HCT116 (cell line): ENCODE results near the gene LGALS12. TPM values are rescaled to one million over a fixed set of nuclear protein-coding genes. Genes with fewer than 3 reads are reported as not detected.

ENCODE experiments used
- ATAC-seq: fragments of 200-7000 bp; cut with Tn5 transposase; 2 replicates; pipeline ENCODE4 v1.9.1; 2020; ENCODE audit warnings: mild to moderate bottlenecking, moderate library complexity
- BruUV-seq: library from RNA; stranded (reverse); fragments of 400-500 nt; replicated peaks from 2 replicates; lab custom pipeline; 2021; lab: Mats Ljungman, UMichigan
- CTCF ChIA-PET: fragments of 300-600 bp; sonication (Branson Sonifier 250); formaldehyde crosslinking; loops from one replicate; lab custom pipeline; 2021; ENCODE audit warnings: antibody characterized with exemption; lab: Charles Lee
- POLR2A ChIA-PET: fragments of 300-600, 350-600 bp; sonication (Branson Sonifier 250); formaldehyde crosslinking; loops from one replicate; lab custom pipeline; 2021; ENCODE audit warnings: antibody characterized with exemption; lab: Charles Lee
- RAD21 ChIA-PET, 2 experiments: fragments of 300-600 bp; sonication (Branson Sonifier 250); formaldehyde crosslinking; loops; one replicate each; lab custom pipeline; 2023; ENCODE audit warnings: low total read pairs in 2 of 2; ENCODE audit not compliant: uncharacterized antibody in 2 of 2, unreplicated experiment in 2 of 2, low non-redundant PET in 1 of 2; lab: Charles Lee
- DNase-seq: peaks from one replicate; pipeline ENCODE4 v3.0.0-alpha.2; 2010; ENCODE audit warnings: low read depth, low spot score
- H2AFZ ChIP-seq: fragments of 200-600 bp; shearing (Covaris generic), sonication (generic); 2 replicates; pipeline ENCODE4 v1.6.1; 2017; ENCODE audit warnings: low read depth, mixed run types, mixed read lengths, antibody characterized with exemption, low read length; ENCODE audit not compliant: poor library complexity, severe bottlenecking
- H3K27ac ChIP-seq: 2 replicates; pipeline ENCODE4 v1.5.1; 2012; ENCODE audit warnings: low read depth, low read length
- H3K27me3 ChIP-seq: fragments of 200-600 bp; sonication (generic); 2 replicates; pipeline ENCODE4 v1.6.1; 2016; ENCODE audit warnings: mixed run types, low read length, mixed read lengths; ENCODE audit not compliant: insufficient read depth
- H3K36me3 ChIP-seq, 2 experiments: fragments of 200-500 bp in 1 of 2; fragments of 200-600 bp in 1 of 2; sonication (Bioruptor generic) in 1 of 2; sonication (generic) in 1 of 2; 2 replicates each; pipeline versions ENCODE4 v1.5.1 to v1.6.1; 2014 to 2016; ENCODE audit warnings: low read length in 2 of 2, inconsistent platforms in 1 of 2, mixed read lengths in 1 of 2, mixed run types in 1 of 2; ENCODE audit not compliant: insufficient read depth in 2 of 2, control insufficient read depth in 1 of 2
- H3K4me1 ChIP-seq, 2 experiments: fragments of 200-600 bp in 1 of 2; sonication (generic) in 1 of 2; 2 replicates each; pipeline versions ENCODE4 v1.5.1 to v1.6.1; 2012 to 2017; ENCODE audit warnings: low read length in 2 of 2, inconsistent platforms in 1 of 2, mild to moderate bottlenecking in 1 of 2, mixed read lengths in 1 of 2, mixed run types in 1 of 2, moderate library complexity in 1 of 2; ENCODE audit not compliant: insufficient read depth in 2 of 2, control insufficient read depth in 1 of 2
- H3K4me2 ChIP-seq: fragments of 200-600 bp; sonication (generic); 2 replicates; pipeline ENCODE4 v1.6.1; 2017; ENCODE audit warnings: mixed run types, low read length, mixed read lengths
- H3K4me3 ChIP-seq, 2 experiments: fragments of 200-600 bp in 1 of 2; sonication (generic) in 1 of 2; replicated peaks in 1 of 2; 2 replicates each; pipeline ENCODE4 v1.5.1; 2011 to 2016; ENCODE audit warnings: low read length in 2 of 2, control low read depth in 1 of 2, low read depth in 1 of 2, mild to moderate bottlenecking in 1 of 2, mixed read lengths in 1 of 2, mixed run types in 1 of 2
- H3K79me2 ChIP-seq: fragments of 200-600 bp; sonication (generic); 2 replicates; pipeline ENCODE4 v1.6.1; 2017; ENCODE audit warnings: mild to moderate bottlenecking, mixed run types, low read length, moderate library complexity, mixed read lengths; ENCODE audit not compliant: insufficient read depth
- H3K9ac ChIP-seq: fragments of 200-600 bp; sonication (generic); 2 replicates; pipeline ENCODE4 v1.6.1; 2016; ENCODE audit warnings: low read length, mixed read lengths
- H3K9me2 ChIP-seq: fragments of 200-600 bp; sonication (generic), shearing (Covaris generic); 2 replicates; pipeline ENCODE4 v1.6.1; 2017; ENCODE audit warnings: mixed run types, mild to moderate bottlenecking, moderate library complexity; ENCODE audit not compliant: insufficient read depth
- H3K9me3 ChIP-seq, 2 experiments: fragments of 200-500 bp in 1 of 2; fragments of 200-600 bp in 1 of 2; sonication (Bioruptor generic) in 1 of 2; sonication (generic) in 1 of 2; 2 replicates each; pipeline ENCODE4 v1.6.1; 2014 to 2017; ENCODE audit warnings: low read length in 2 of 2, mixed read lengths in 2 of 2, inconsistent platforms in 1 of 2, low read depth in 1 of 2, mild to moderate bottlenecking in 1 of 2, mixed run types in 1 of 2, moderate library complexity in 1 of 2; ENCODE audit not compliant: control insufficient read depth in 1 of 2, insufficient read depth in 1 of 2
- H4K20me1 ChIP-seq: fragments of 200-600 bp; sonication (generic), shearing (Covaris generic); 2 replicates; pipeline ENCODE4 v1.6.1; 2017; ENCODE audit warnings: mixed run types, mild to moderate bottlenecking, moderate library complexity; ENCODE audit not compliant: insufficient read depth
- ATF3 ChIP-seq: IDR thresholded peaks from 2 replicates; pipeline ENCODE4 v1.6.1; 2012
- CBX3 ChIP-seq: IDR thresholded peaks from 2 replicates; pipeline ENCODE4 v1.6.1; 2012; ENCODE audit warnings: low read depth
- CEBPB ChIP-seq: IDR thresholded peaks from 2 replicates; pipeline ENCODE4 v1.6.1; 2012; ENCODE audit warnings: low read depth
- CTCF ChIP-seq, 3 experiments: fragments of 200-600 bp in 1 of 3; sonication (generic) in 1 of 3; IDR thresholded peaks in 2 of 3; conservative IDR thresholded peaks in 1 of 3; 2 replicates each; pipeline ENCODE4 v1.5.1; 2012 to 2017; ENCODE audit warnings: low read depth in 2 of 3, low read length in 2 of 3, antibody characterized with exemption in 1 of 3, borderline replicate concordance in 1 of 3, control low read depth in 1 of 3, mild to moderate bottlenecking in 1 of 3, mixed read lengths in 1 of 3, mixed run types in 1 of 3, moderate library complexity in 1 of 3; ENCODE audit not compliant: insufficient read depth in 1 of 3
- FOSL1 ChIP-seq: IDR thresholded peaks from 2 replicates; pipeline ENCODE4 v1.6.1; 2012; ENCODE audit warnings: low read depth
- MAX ChIP-seq: IDR thresholded peaks from 2 replicates; pipeline ENCODE4 v1.6.1; 2012
- POLR2A ChIP-seq: IDR thresholded peaks from 2 replicates; pipeline ENCODE4 v1.7.0; 2011; ENCODE audit warnings: borderline replicate concordance; ENCODE audit not compliant: insufficient read depth, insufficient read length; ENCODE audit errors: extremely low read depth
- RAD21 ChIP-seq: IDR thresholded peaks from 2 replicates; pipeline ENCODE4 v1.6.1; 2012; ENCODE audit warnings: low read depth, mild to moderate bottlenecking
- REST ChIP-seq: IDR thresholded peaks from 2 replicates; pipeline ENCODE4 v1.6.1; 2012; ENCODE audit warnings: low read depth
- SIN3A ChIP-seq: IDR thresholded peaks from 2 replicates; pipeline ENCODE4 v1.6.1; 2012; ENCODE audit warnings: low read depth
- SP1 ChIP-seq: IDR thresholded peaks from 2 replicates; pipeline ENCODE4 v1.6.1; 2012; ENCODE audit warnings: low read depth
- ZBTB33 ChIP-seq: IDR thresholded peaks from 2 replicates; pipeline ENCODE4 v1.6.1; 2011; ENCODE audit warnings: mild to moderate bottlenecking, low read length, moderate library complexity; ENCODE audit not compliant: insufficient replicate concordance; ENCODE audit errors: extremely low read depth
- intact Hi-C: fragments of 100-400 bp; cut with micrococcal nuclease; formaldehyde crosslinking; loops from 2 replicates; pipeline ENCODE4 v1.10.0; 2022
- total RNA-seq: library from RNA; stranded (reverse); gene quantifications from one replicate; pipeline ENCODE4 v1.2.1, GENCODE V29; 2021; ENCODE audit not compliant: unreplicated experiment

Gene LGALS12
- total RNA-seq, 1 experiment from 2014 or later, result not detected

GRCh38 chr11:63534076-63534475 lies 28.2 kb downstream of the LGALS12 start:
- no peak overlapping the region for H3K4me3 ChIP-seq
- intact Hi-C loops, result no loop called here
- H3K79me2 ChIP-seq, result no peaks in the 10 kb centered on the region
- DNase-seq (no peak), ATAC-seq (no peak)
- no peak overlapping the region for H3K27ac ChIP-seq
- no peaks in the 10 kb centered on the region for H4K20me1 ChIP-seq
- H3K4me2 ChIP-seq, result no peak overlapping the region
- no peak overlapping the region for H3K9ac ChIP-seq
- no peaks in the 10 kb centered on the region for H3K36me3 ChIP-seq
- no TSS peak for BruUV-seq
- ChIA-PET RAD21 (no interaction called here), POLR2A (no interaction called here)
- H3K9me3 ChIP-seq, result no peaks in the 10 kb centered on the region
- no peaks in the 10 kb centered on the region for H3K9me2 ChIP-seq
- no peak overlapping the region for H2AFZ ChIP-seq
- H3K4me1 ChIP-seq, result peaks cover 0 to 8% of the 10 kb centered on the region in 2 experiments; a peak in 2 of 4 replicates
- TF ChIP-seq SIN3A, result no peak
- TF ChIP-seq, all 23 proteins: peak for 0
- no peaks in the 10 kb centered on the region; the same call in 1 of the 2 replicates for H3K27me3 ChIP-seq
- CTCF ChIA-PET, result no interaction called here

- no TSS peak for BruUV-seq
- ATAC-seq (no peak), DNase-seq (no peak)
- RAD21 ChIA-PET, result no interaction called here
- POLR2A ChIA-PET, result no interaction called here
- Histone ChIP-seq H3K27ac (no peak overlapping the region), H4K20me1 (no peaks in the 10 kb centered on the region), H3K4me1 (peaks cover 0 to 8% of the 10 kb centered on the region in 2 experiments; a peak in 2 of 4 replicates), H3K4me2 (no peak overlapping the region), H3K9ac (no peak overlapping the region), H3K27me3 (no peaks in the 10 kb centered on the region; the same call in 1 of the 2 replicates), H3K79me2 (no peaks in the 10 kb centered on the region), H3K4me3 (no peak overlapping the region), H3K36me3 (no peaks in the 10 kb centered on the region), H2AFZ (no peak overlapping the region), H3K9me3 (no peaks in the 10 kb centered on the region), H3K9me2 (no peaks in the 10 kb centered on the region)
- CTCF ChIA-PET, result no interaction called here
- intact Hi-C loops, result no loop called here
- TF ChIP-seq SP1, result no peak
- no peak for TF ChIP-seq SIN3A
- TF ChIP-seq CTCF (IDR thresholded peaks at IDR 0.05 in 2 of 3, conservative IDR thresholded peaks at IDR 0.05 in 1 of 3; ENCODE audit: borderline replicate concordance in 1 of 3, insufficient read depth in 1 of 3, low read depth in 2 of 3, low read length in 2 of 3), result no peak
- no peak for TF ChIP-seq RAD21
- no peak for TF ChIP-seq ATF3
- TF ChIP-seq REST, result no peak
- no peak for TF ChIP-seq ZBTB33
- no peak for TF ChIP-seq MAX
- no peak for TF ChIP-seq CBX3
- no peak for TF ChIP-seq FOSL1
- no peak for TF ChIP-seq CEBPB
- TF ChIP-seq POLR2A, result no peak
Measured at GRCh38 chr11:63534895-63535461, 29.1 kb downstream of the LGALS12 start.
